ENCODE measurements around the gene UIMC1. TPM values are rescaled to one million over a fixed set of nuclear protein-coding genes. Genes with fewer than 3 reads are reported as not detected.

UIMC1 gene
- total and polyA plus RNA-seq, 2 of the 13 experiments (the other 11 are each of a cell fraction or from before 2014, with no cell fraction given), result 18.9 to 32.7 TPM

GRCh38 chr5:176994460-176995121 is 12.0 kb downstream of the UIMC1 start (continued):
- TF ChIP-seq ZSCAN20 (CRISPR knock-in tag; IDR thresholded peaks at IDR 0.05; ENCODE audit: borderline replicate concordance) (no peak), MXD4 (CRISPR knock-in tag; IDR thresholded peaks at IDR 0.05) (no peak), ZNF253 (CRISPR knock-in tag; IDR thresholded peaks at IDR 0.05; ENCODE audit: borderline replicate concordance) (no peak), EEA1 (CRISPR knock-in tag; IDR thresholded peaks at IDR 0.05; ENCODE audit: borderline replicate concordance) (no peak), ZNF569 (CRISPR knock-in tag; IDR thresholded peaks at IDR 0.05; ENCODE audit: borderline replicate concordance) (no peak), NPAS2 (CRISPR knock-in tag; IDR thresholded peaks at IDR 0.05; ENCODE audit: borderline replicate concordance) (no peak), ZNF331 (CRISPR knock-in tag; IDR thresholded peaks at IDR 0.05) (no peak), ZNF614 (CRISPR knock-in tag; IDR thresholded peaks at IDR 0.05; ENCODE audit: borderline replicate concordance) (no peak), ZNF282 (IDR thresholded peaks at IDR 0.05; ENCODE audit: partially characterized antibody) (no peak), CEBPG (CRISPR knock-in tag; IDR thresholded peaks at IDR 0.05) (peak; percentile 20; the same call in 1 of the 2 replicates), ATF2 (CRISPR knock-in tag; IDR thresholded peaks at IDR 0.05) (no peak), XRCC5 (optimal IDR thresholded peaks at IDR 0.05; ENCODE audit: low read length) (no peak), NFIC (IDR thresholded peaks at IDR 0.05; ENCODE audit: low read length) (no peak), HIVEP1 (CRISPR knock-in tag; IDR thresholded peaks at IDR 0.05) (no peak), SRSF4 (IDR thresholded peaks at IDR 0.05; ENCODE audit: low read depth, low read length, poor library complexity, severe bottlenecking) (no peak), CEBPB (IDR thresholded peaks at IDR 0.05; ENCODE audit: borderline replicate concordance, low read depth, low read length) (peak; percentile 67), SOX5 (CRISPR knock-in tag; IDR thresholded peaks at IDR 0.05; ENCODE audit: borderline replicate concordance) (peak; percentile 71), GMEB1 (CRISPR knock-in tag; IDR thresholded peaks at IDR 0.05; ENCODE audit: borderline replicate concordance) (no peak), PPARG (CRISPR knock-in tag; conservative IDR thresholded peaks at IDR 0.05) (0 out of 2 replicates have a peak, but pooled peaks have one; percentile 41), KDM5B (CRISPR knock-in tag; IDR thresholded peaks at IDR 0.05; ENCODE audit: borderline replicate concordance) (no peak)
- TF ChIP-seq, protein P1, sequence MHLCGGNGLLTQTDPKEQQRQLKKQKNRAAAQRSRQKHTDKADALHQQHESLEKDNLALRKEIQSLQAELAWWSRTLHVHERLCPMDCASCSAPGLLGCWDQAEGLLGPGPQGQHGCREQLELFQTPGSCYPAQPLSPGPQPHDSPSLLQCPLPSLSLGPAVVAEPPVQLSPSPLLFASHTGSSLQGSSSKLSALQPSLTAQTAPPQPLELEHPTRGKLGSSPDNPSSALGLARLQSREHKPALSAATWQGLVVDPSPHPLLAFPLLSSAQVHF (CRISPR knock-in tag; IDR thresholded peaks at IDR 0.05), result no peak
- TF ChIP-seq, protein P2, sequence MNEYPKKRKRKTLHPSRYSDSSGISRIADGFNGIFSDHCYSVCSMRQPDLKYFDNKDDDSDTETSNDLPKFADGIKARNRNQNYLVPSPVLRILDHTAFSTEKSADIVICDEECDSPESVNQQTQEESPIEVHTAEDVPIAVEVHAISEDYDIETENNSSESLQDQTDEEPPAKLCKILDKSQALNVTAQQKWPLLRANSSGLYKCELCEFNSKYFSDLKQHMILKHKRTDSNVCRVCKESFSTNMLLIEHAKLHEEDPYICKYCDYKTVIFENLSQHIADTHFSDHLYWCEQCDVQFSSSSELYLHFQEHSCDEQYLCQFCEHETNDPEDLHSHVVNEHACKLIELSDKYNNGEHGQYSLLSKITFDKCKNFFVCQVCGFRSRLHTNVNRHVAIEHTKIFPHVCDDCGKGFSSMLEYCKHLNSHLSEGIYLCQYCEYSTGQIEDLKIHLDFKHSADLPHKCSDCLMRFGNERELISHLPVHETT (CRISPR knock-in tag; conservative IDR thresholded peaks at IDR 0.05), result no peak
- TF ChIP-seq, protein P3, sequence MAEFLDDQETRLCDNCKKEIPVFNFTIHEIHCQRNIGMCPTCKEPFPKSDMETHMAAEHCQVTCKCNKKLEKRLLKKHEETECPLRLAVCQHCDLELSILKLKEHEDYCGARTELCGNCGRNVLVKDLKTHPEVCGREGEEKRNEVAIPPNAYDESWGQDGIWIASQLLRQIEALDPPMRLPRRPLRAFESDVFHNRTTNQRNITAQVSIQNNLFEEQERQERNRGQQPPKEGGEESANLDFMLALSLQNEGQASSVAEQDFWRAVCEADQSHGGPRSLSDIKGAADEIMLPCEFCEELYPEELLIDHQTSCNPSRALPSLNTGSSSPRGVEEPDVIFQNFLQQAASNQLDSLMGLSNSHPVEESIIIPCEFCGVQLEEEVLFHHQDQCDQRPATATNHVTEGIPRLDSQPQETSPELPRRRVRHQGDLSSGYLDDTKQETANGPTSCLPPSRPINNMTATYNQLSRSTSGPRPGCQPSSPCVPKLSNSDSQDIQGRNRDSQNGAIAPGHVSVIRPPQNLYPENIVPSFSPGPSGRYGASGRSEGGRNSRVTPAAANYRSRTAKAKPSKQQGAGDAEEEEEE (CRISPR knock-in tag; IDR thresholded peaks at IDR 0.05; ENCODE audit: borderline replicate concordance), result no peak
